GM23248 (cell line): ENCODE results near the gene TAOK3. TPM values are rescaled to one million over a fixed set of nuclear protein-coding genes. Genes with fewer than 3 reads are reported as not detected.

Experiments
- DNase-seq: peaks from one replicate; pipeline ENCODE4 v3.0.0-alpha.2; 2015
- H2AFZ ChIP-seq: fragments of 200-600 bp; sonication (generic); 2 replicates; pipeline ENCODE4 v1.6.1; 2016; ENCODE audit warnings: antibody characterized with exemption
- H3F3A ChIP-seq: fragments of 200-600 bp; sonication (generic); 2 replicates; pipeline ENCODE4 v1.6.1; 2016; ENCODE audit warnings: mild to moderate bottlenecking, antibody characterized with exemption, mixed run types; ENCODE audit not compliant: insufficient read depth
- H3K27ac ChIP-seq: fragments of 200-600 bp; sonication (generic); 2 replicates; pipeline ENCODE4 v1.5.1; 2016; ENCODE audit warnings: mild to moderate bottlenecking
- H3K27me3 ChIP-seq: fragments of 200-600 bp; sonication (generic); replicated peaks from 2 replicates; pipeline ENCODE4 v1.6.1; 2016; ENCODE audit warnings: mild to moderate bottlenecking; ENCODE audit not compliant: insufficient read depth
- H3K36me3 ChIP-seq: fragments of 200-600 bp; sonication (generic); 2 replicates; pipeline ENCODE4 v1.6.1; 2016; ENCODE audit warnings: low read depth, mild to moderate bottlenecking
- H3K4me1 ChIP-seq: fragments of 200-600 bp; sonication (generic); 2 replicates; pipeline ENCODE4 v1.6.1; 2016; ENCODE audit warnings: mild to moderate bottlenecking; ENCODE audit not compliant: insufficient read depth
- H3K4me2 ChIP-seq: fragments of 200-600 bp; sonication (generic); one replicate; pipeline ENCODE4 v1.6.1; 2016; ENCODE audit warnings: mild to moderate bottlenecking; ENCODE audit not compliant: unreplicated experiment
- H3K4me3 ChIP-seq: fragments of 200-600 bp; sonication (generic); 2 replicates; pipeline ENCODE4 v1.5.1; 2016; ENCODE audit warnings: mild to moderate bottlenecking
- H3K79me2 ChIP-seq: fragments of 200-600 bp; sonication (generic); 2 replicates; pipeline ENCODE4 v1.6.1; 2016; ENCODE audit warnings: mild to moderate bottlenecking; ENCODE audit not compliant: insufficient read depth
- H3K9ac ChIP-seq: fragments of 200-600 bp; sonication (generic); 2 replicates; pipeline ENCODE4 v1.6.1; 2016; ENCODE audit warnings: mild to moderate bottlenecking
- H3K9me2 ChIP-seq: fragments of 200-600 bp; sonication (generic); 2 replicates; pipeline ENCODE4 v1.6.1; 2016; ENCODE audit warnings: mixed run types, mild to moderate bottlenecking, moderate library complexity; ENCODE audit not compliant: insufficient read depth
- H3K9me3 ChIP-seq: fragments of 200-600 bp; sonication (generic); one replicate; pipeline ENCODE4 v1.6.1; 2017; ENCODE audit warnings: low read depth
- H4K20me1 ChIP-seq: fragments of 200-600 bp; sonication (generic); 2 replicates; pipeline ENCODE4 v1.6.0; 2016; ENCODE audit not compliant: insufficient read depth
- EZH2 ChIP-seq: fragments of 200-600 bp; sonication (generic); IDR thresholded peaks from 2 replicates; pipeline ENCODE4 v1.6.1; 2018; ENCODE audit warnings: antibody characterized with exemption, mild to moderate bottlenecking; ENCODE audit not compliant: insufficient read depth, poor library complexity, severe bottlenecking
- EZH2phosphoT487 ChIP-seq: fragments of 200-600 bp; sonication (generic); IDR thresholded peaks from 2 replicates; pipeline ENCODE4 v1.6.1; 2018; ENCODE audit warnings: antibody characterized with exemption, moderate library complexity, mild to moderate bottlenecking, low read depth; ENCODE audit not compliant: insufficient read depth
- WGBS, 2 experiments: methylation state at CpG; one replicate each; pipeline ENCODE4 v1.1.6; 2015 to 2017; ENCODE audit warnings: low lambda C conversion rate in 2 of 2, low coverage in 1 of 2; ENCODE audit errors: missing lambda C conversion rate in 2 of 2; 5-methylcytosine and 5-hydroxymethylcytosine counted together
- in situ Hi-C: fragments of 300-500 bp; cut with MboI; formaldehyde crosslinking; loops from 2 replicates; pipeline ENCODE4 v1.15.0; 2020
- polyA plus RNA-seq: library from polyadenylated mRNA; unstranded; fragments of >200 nt; fragmentation: Nextera tagmentation; extraction: Ambion mirVana; gene quantifications from 2 replicates; pipeline ENCODE4 v1.2.1, GENCODE V29; 2016
- total RNA-seq: library from RNA; depleted of rRNA; stranded (reverse); fragments of >200 nt; shearing (Covaris generic); gene quantifications from 2 replicates; pipeline ENCODE4 v1.2.3, GENCODE V29; 2014; rRNA removed

TAOK3 gene
- total RNA-seq (17.8 and 30.0 TPM in 2 replicates), polyA plus RNA-seq (49.8 TPM in 2 replicates)

GRCh38 chr12:118372541-118373495, at the start of gene TAOK3:
TSS of gene TAOK3 (minus strand) at chr12:118372907. CDS start at chr12:118255567, 117,340 bp downstream.
- Histone ChIP-seq H3K9ac (peak within 1 kb of the TSS; percentile 79), H4K20me1 (no peaks in the 10 kb centered on the region), H3K36me3 (no peaks in the 10 kb centered on the region), H3K27me3 (no peaks in the 10 kb centered on the region), H3K4me3 (peak within 1 kb of the TSS; percentile 98), H3K27ac (peak within 1 kb of the TSS; percentile 77), H3K9me3 (no peaks in the 10 kb centered on the region), H3K79me2 (peaks cover 62% of the 10 kb centered on the region), H2AFZ (peak within 1 kb of the TSS; percentile 93), H3K9me2 (no peaks in the 10 kb centered on the region), H3K4me2 (peak within 1 kb of the TSS; percentile 99), H3F3A (peaks cover 45% of the 10 kb centered on the region), H3K4me1 (peaks cover 36% of the 10 kb centered on the region)
- no peak for TF ChIP-seq EZH2phosphoT487
- TF ChIP-seq EZH2, result no peak
- DNase-seq, result peak; percentile 99
- in situ Hi-C loops, result loop anchor here (10.0 kb wide), 2 partner anchors 198 to 508 kb away; no protein-coding TSS in a partner anchor
- 1% methylated on average over 67 to 75 of the region's 75 CpGs for WGBS, 2 experiments

GRCh38 chr12:118420673-118421072, 48.0 kb upstream of the TAOK3 start:
- Histone ChIP-seq H3F3A (no peaks in the 10 kb centered on the region), H3K79me2 (no peaks in the 10 kb centered on the region), H3K9me2 (no peaks in the 10 kb centered on the region), H3K36me3 (peaks cover 16% of the 10 kb centered on the region; the same call in 1 of the 2 replicates), H3K27me3 (no peaks in the 10 kb centered on the region), H3K9ac (no peak overlapping the region), H3K9me3 (no peaks in the 10 kb centered on the region), H3K4me1 (no peaks in the 10 kb centered on the region; the same call in 1 of the 2 replicates), H2AFZ (no peak overlapping the region), H4K20me1 (no peaks in the 10 kb centered on the region), H3K4me2 (no peak overlapping the region), H3K4me3 (no peak overlapping the region), H3K27ac (no peak overlapping the region)
- no peak for DNase-seq
- WGBS, 2 experiments, result 81 to 87% methylated on average over 3 of the region's 3 CpGs
- no peak for TF ChIP-seq EZH2
- TF ChIP-seq EZH2phosphoT487, result no peak
- in situ Hi-C loops, result no loop called here

- Histone ChIP-seq H3K27ac (no peak overlapping the region), H4K20me1 (no peaks in the 10 kb centered on the region), H3K9me2 (no peaks in the 10 kb centered on the region), H3K4me1 (no peaks in the 10 kb centered on the region; the same call in 1 of the 2 replicates), H3K9ac (no peak overlapping the region), H3K4me2 (no peak overlapping the region), H3K4me3 (no peak overlapping the region), H2AFZ (no peak overlapping the region), H3K27me3 (no peaks in the 10 kb centered on the region), H3F3A (no peaks in the 10 kb centered on the region), H3K36me3 (peaks cover 30% of the 10 kb centered on the region; the same call in 1 of the 2 replicates), H3K9me3 (no peaks in the 10 kb centered on the region), H3K79me2 (no peaks in the 10 kb centered on the region)
- no peak for TF ChIP-seq EZH2
- TF ChIP-seq EZH2phosphoT487, result no peak
- peak; percentile 34 for DNase-seq
- in situ Hi-C loops, result no loop called here
- whole genome bisulfite sequencing, 2 experiments, result 48 to 55% methylated on average over 1 of the region's 1 CpG
Observed at GRCh38 chr12:118418385-118419057, 45.8 kb upstream of the TAOK3 start.

DNA sequence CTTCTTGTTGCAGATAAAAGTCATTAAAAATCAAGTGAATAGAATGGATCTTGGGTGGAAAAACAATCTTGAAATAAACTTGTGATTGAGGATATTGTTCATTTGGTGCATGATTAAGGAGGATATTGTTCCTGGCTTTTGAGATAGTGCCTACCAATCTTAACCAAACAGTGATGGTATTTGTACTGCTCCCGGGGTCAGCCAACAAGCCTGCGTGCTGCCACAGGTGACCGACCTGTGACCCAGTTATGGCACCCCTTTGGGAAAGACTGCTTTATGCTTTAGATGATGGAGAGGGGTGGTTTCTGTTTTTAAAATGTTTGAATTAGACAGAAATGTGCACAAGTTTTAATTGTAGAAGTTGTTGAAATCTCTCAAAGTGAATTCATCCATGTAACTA, 45.2 kb upstream of the TAOK3 start:
- no peaks in the 10 kb centered on the region for H3K27me3 ChIP-seq
- H4K20me1 ChIP-seq, result no peaks in the 10 kb centered on the region
- H3K27ac ChIP-seq, result no peak overlapping the region
- in situ Hi-C loops, result no loop called here
- H3K9me3 ChIP-seq, result no peaks in the 10 kb centered on the region
- DNase-seq, result no peak
- 100% methylated on average over 3 of the region's 3 CpGs for WGBS, 2 experiments
- no peak overlapping the region for H3K4me3 ChIP-seq
- no peaks in the 10 kb centered on the region for H3K79me2 ChIP-seq
- H2AFZ ChIP-seq, result no peak overlapping the region
- no peaks in the 10 kb centered on the region for H3K9me2 ChIP-seq
- H3K36me3 ChIP-seq, result peaks cover 30% of the 10 kb centered on the region; the same call in 1 of the 2 replicates
- TF ChIP-seq EZH2phosphoT487, result no peak
- TF ChIP-seq EZH2, result no peak
- H3K4me2 ChIP-seq, result no peak overlapping the region
- H3K4me1 ChIP-seq, result no peaks in the 10 kb centered on the region; the same call in 1 of the 2 replicates
- no peaks in the 10 kb centered on the region for H3F3A ChIP-seq
- H3K9ac ChIP-seq, result no peak overlapping the region
